Measurements from ENCODE around the gene POLL. TPM values are rescaled to one million over a fixed set of nuclear protein-coding genes. Genes with fewer than 3 reads are reported as not detected.

POLL gene
- total RNA-seq, 3 donors from 2014 or later = 19.5 to 31.6 (median 20.3) TPM

DNA sequence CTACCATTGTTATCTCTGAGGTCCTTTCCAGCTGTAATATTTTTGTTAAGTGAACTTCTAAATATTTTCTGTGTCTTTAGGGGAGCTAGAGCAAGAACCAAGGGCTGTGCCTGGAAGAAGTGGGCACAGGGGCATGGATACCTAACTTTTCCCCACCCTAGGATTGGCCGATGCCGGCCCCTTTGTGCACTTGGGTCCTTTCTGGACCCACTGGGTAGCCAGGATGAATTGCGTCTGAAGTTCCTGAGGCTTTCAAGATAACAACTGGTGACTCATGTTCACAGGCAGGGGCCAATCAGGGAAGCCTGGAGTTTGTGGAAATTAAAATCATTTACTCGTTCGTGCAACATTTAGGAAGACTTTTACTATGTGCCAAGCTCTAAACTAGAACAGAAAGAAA is 822 bp upstream of the POLL start:
- Histone ChIP-seq H3K27ac (no peak overlapping the region), H3K36me3 (no peaks in the 10 kb centered on the region), H3K9me3 (no peaks in the 10 kb centered on the region), H3K27me3 (no peaks in the 10 kb centered on the region), H3K4me3 (peak overlapping the region; percentile 72 to 87 (median 83)), H3K4me1 (peaks cover 0 to 3% of the 10 kb centered on the region in 2 donors)
- TF ChIP-seq, protein P1, sequence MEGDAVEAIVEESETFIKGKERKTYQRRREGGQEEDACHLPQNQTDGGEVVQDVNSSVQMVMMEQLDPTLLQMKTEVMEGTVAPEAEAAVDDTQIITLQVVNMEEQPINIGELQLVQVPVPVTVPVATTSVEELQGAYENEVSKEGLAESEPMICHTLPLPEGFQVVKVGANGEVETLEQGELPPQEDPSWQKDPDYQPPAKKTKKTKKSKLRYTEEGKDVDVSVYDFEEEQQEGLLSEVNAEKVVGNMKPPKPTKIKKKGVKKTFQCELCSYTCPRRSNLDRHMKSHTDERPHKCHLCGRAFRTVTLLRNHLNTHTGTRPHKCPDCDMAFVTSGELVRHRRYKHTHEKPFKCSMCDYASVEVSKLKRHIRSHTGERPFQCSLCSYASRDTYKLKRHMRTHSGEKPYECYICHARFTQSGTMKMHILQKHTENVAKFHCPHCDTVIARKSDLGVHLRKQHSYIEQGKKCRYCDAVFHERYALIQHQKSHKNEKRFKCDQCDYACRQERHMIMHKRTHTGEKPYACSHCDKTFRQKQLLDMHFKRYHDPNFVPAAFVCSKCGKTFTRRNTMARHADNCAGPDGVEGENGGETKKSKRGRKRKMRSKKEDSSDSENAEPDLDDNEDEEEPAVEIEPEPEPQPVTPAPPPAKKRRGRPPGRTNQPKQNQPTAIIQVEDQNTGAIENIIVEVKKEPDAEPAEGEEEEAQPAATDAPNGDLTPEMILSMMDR (IDR thresholded peaks at IDR 0.05) = no peak
- TF ChIP-seq POLR2A (IDR thresholded peaks at IDR 0.05) = no peak
- no peak for DNase-seq (ENCODE audit: low spot score in 2 of 2)
- intact Hi-C loops (cut with DNase I; ENCODE audit: low total_unique reads) = no loop called here

DNA sequence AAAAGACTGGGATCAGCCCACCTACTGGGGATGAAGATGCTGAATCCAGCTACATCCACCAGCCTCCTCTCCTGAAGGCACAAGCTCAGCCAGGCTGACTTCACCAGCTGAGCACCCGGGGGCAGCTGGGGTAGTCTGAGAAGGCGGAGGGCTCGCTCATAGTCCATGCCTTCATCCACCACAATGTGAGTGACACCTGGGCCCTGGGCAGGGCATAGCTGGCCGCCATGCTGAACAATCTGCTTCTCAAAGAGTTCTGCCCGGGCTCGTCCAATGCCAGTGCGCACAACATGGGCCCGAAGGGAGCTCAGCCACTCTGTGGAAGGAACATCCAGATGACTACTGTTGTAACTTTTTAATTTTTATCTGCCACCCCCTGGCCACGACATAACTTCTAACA is 2.2 kb downstream of the POLL start:
- Histone ChIP-seq H3K27ac (no peak overlapping the region), H3K4me1 (peaks cover 0 to 3% of the 10 kb centered on the region in 2 donors), H3K36me3 (no peaks in the 10 kb centered on the region), H3K27me3 (no peaks in the 10 kb centered on the region), H3K9me3 (no peaks in the 10 kb centered on the region), H3K4me3 (no peak overlapping the region)
- no peak for DNase-seq (ENCODE audit: low spot score in 2 of 2)
- intact Hi-C loops (cut with DNase I; ENCODE audit: low total_unique reads) = no loop called here
- no peak for TF ChIP-seq POLR2AphosphoS5 (IDR thresholded peaks at IDR 0.05)
- TF ChIP-seq POLR2A (IDR thresholded peaks at IDR 0.05) = no peak
- TF ChIP-seq, protein P1 (IDR thresholded peaks at IDR 0.05) = no peak

DNA sequence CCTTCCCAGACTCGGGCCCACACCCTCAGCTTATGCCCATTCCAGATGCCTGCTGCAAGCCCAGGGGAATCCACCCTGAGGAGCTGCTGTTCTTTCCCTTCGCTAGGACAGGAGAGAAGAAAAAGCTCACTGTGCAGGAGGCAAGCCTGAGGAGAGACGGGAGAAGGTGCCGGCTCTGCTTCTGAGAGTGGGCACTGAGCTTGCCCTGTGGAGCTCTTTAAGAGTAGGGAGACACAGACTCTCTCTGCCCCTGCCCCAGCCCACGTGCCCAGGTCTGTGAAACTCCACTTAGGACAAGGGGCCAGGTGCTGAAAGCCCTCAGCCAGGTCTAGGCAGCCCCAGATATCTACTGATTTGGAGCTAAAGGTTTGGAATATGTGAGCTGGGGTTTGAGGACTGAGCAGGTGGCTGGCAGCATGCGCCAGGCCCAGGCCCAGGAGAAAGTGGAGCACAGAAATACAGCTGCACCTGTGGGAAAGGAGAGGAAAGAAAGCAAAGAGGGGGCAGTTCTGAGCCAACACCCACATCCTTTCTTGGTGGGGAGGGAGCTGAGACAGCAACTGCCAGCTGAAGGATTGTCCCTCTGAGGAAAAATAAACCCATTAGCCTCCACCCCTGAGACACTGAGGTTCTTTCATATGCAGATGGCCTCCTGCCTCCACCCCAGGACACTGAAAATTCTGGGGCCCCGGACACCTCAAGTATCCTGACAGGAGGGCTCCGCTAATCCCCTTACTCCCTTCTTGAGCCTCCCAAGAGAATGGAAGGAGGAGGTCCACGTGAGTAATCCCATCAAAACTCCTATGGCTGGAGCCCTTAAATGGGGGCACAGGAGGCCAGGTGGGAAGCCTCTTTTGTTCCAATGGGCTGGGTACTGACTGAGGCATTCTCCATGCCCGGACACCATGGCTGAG is 7.3 kb downstream of the POLL start:
- Histone ChIP-seq H3K36me3 (no peaks in the 10 kb centered on the region), H3K4me1 (no peaks in the 10 kb centered on the region), H3K4me3 (no peak overlapping the region), H3K27ac (no peak overlapping the region), H3K9me3 (no peaks in the 10 kb centered on the region), H3K27me3 (no peaks in the 10 kb centered on the region)
- intact Hi-C loops (cut with DNase I; ENCODE audit: low total_unique reads) = no loop called here
- TF ChIP-seq POLR2AphosphoS5 (IDR thresholded peaks at IDR 0.05) (no peak), POLR2A (IDR thresholded peaks at IDR 0.05) (no peak)
- TF ChIP-seq, protein P1 (IDR thresholded peaks at IDR 0.05) = no peak
- DNase-seq (ENCODE audit: low spot score in 2 of 2) = no peak

DNA sequence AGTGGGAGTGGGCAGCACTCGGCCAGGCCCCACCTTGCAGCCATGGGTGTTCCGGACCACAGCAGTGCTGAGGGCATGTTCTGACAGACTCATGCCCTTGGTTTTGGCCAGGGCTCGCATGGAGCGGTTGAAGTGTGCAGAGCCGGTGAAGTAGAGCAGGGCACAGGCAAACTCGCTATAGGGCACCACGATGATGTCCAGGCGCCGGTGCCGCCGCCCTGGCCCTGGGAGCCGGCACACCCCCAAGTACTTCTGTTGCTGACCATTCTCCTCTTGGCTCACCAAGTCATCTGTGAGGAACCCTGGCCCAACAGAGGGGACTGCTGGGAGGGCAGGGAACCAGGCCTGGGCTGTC is 8.6 kb downstream of the POLL start:
- no peak for DNase-seq (ENCODE audit: low spot score in 2 of 2)
- H3K36me3 ChIP-seq = no peaks in the 10 kb centered on the region
- intact Hi-C loops (cut with DNase I; ENCODE audit: low total_unique reads) = no loop called here
- no peak overlapping the region for H3K4me3 ChIP-seq
- no peaks in the 10 kb centered on the region for H3K27me3 ChIP-seq
- H3K9me3 ChIP-seq = no peaks in the 10 kb centered on the region
- H3K27ac ChIP-seq = no peak overlapping the region
- TF ChIP-seq, protein P1 (IDR thresholded peaks at IDR 0.05) = no peak
- no peak for TF ChIP-seq POLR2AphosphoS5 (IDR thresholded peaks at IDR 0.05)
- no peak for TF ChIP-seq POLR2A (IDR thresholded peaks at IDR 0.05)
- H3K4me1 ChIP-seq = no peaks in the 10 kb centered on the region

DNA sequence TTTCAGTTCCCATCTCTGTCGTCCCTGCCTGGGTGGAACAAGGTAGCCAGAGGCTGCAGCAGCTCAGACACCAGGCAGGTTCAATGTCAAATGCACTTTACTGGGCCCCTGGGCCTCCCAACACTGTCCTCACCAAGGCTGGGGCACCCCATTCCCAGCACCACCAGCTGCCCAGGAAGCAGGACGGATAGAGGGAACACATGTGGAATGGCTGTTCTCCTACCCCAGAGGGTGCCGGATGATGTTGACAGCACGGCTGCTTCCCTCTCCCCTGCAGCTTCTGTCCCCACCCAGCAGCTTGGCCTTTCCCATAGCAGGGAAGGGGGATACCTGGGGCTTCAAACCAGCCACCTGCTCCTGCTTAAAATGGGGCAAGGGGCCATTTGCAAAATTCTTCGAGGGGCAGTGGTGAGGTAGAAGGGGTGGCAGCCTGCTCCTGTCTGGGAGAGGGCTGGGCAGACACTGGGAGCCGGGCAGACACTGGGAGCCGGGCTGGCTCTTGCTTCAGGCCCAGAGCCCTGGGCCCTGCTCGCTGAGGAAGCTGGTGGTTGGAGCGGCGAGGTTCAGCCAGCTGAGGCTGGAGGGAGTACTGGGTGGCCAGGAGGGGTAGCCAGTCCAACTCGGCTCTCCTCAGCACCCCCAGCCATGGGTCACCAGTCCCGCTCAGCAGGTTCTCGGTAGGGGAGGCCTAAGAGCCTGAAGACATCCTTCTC is 9.1 kb downstream of the POLL start:
- no peaks in the 10 kb centered on the region for H3K36me3 ChIP-seq
- H3K9me3 ChIP-seq = no peaks in the 10 kb centered on the region
- TF ChIP-seq POLR2AphosphoS5 (IDR thresholded peaks at IDR 0.05) = no peak
- TF ChIP-seq, protein P1 (IDR thresholded peaks at IDR 0.05) = no peak
- TF ChIP-seq POLR2A (IDR thresholded peaks at IDR 0.05) = no peak
- intact Hi-C loops (cut with DNase I; ENCODE audit: low total_unique reads) = no loop called here
- no peak for DNase-seq (ENCODE audit: low spot score in 2 of 2)
- no peaks in the 10 kb centered on the region for H3K27me3 ChIP-seq
- no peak overlapping the region for H3K27ac ChIP-seq
- no peaks in the 10 kb centered on the region for H3K4me1 ChIP-seq
- H3K4me3 ChIP-seq = no peak overlapping the region
